GM21619 (cell line): Measurements from ENCODE around the gene EPS8L3.
"Not testable (repeated sequence)": the region's sequence is repeated elsewhere in the genome, so short reads cannot be mapped to it uniquely, and the experiment has no call there.

Experiments
- ATAC-seq: cut with Tn5 transposase; IDR thresholded peaks from one replicate; pipeline ENCODE4 v1.9.1; 2021; ENCODE audit not compliant: unreplicated experiment

The EPS8L3 gene

GRCh38 chr1:109713636-109714035 lies 50.1 kb downstream of the EPS8L3 start:
- ATAC-seq = no peak

- no peak for ATAC-seq
These were observed 51.3 kb downstream of the EPS8L3 start for GRCh38 chr1:109712321-109712864.

- ATAC-seq = not testable (repeated sequence)
These were observed 52.0 kb downstream of the EPS8L3 start, which contains the start of gene GSTM5 for GRCh38 chr1:109711593-109712320. Gene GSTM5 (plus strand): TSS chr1:109712251. CDS start chr1:109712313, 62 bp downstream.

- not testable (repeated sequence) for ATAC-seq
These were observed 53.9 kb downstream of the EPS8L3 start for GRCh38 chr1:109709822-109710221.

GRCh38 chr1:109708949-109709348 lies 54.8 kb downstream of the EPS8L3 start:
- not testable (repeated sequence) for ATAC-seq

GRCh38 chr1:109705411-109705810 lies 58.3 kb downstream of the EPS8L3 start:
- no peak for ATAC-seq

GRCh38 chr1:109704173-109704572 lies 59.5 kb downstream of the EPS8L3 start:
- no peak for ATAC-seq

GRCh38 chr1:109702940-109703339 lies 60.8 kb downstream of the EPS8L3 start:
- ATAC-seq = not testable (repeated sequence)
